T-helper 1 cell treated with Interleukin-12 subunit alpha and Interleukin-12 subunit beta and Interleukin-4 antibody, amounts not matched to agents 30 μg/mL and 1 μg/mL, for 36 hours (primary cell): ENCODE measurements around the gene POLL.
"Not testable (repeated sequence)": the region's sequence is repeated elsewhere in the genome, so short reads cannot be mapped to it uniquely, and the experiment has no call there.

ENCODE experiments used
- H3K27ac Mint-ChIP-seq: one replicate; pipeline ENCODE4 v1.8.0; 2021; ENCODE audit warnings: mild to moderate bottlenecking, mixed read lengths
- H3K27me3 Mint-ChIP-seq: one replicate; pipeline ENCODE4 v1.8.0; 2021; ENCODE audit warnings: low read depth, mixed read lengths
- H3K36me3 Mint-ChIP-seq: one replicate; pipeline ENCODE4 v1.8.0; 2021; ENCODE audit warnings: low read depth, mixed read lengths
- H3K4me1 Mint-ChIP-seq: one replicate; pipeline ENCODE4 v1.8.0; 2021; ENCODE audit warnings: low read depth, mixed read lengths
- H3K4me3 Mint-ChIP-seq: one replicate; pipeline ENCODE4 v1.8.0; 2021; ENCODE audit warnings: mild to moderate bottlenecking, moderate library complexity, mixed read lengths
- H3K9me3 Mint-ChIP-seq: one replicate; pipeline ENCODE4 v1.8.0; 2021; ENCODE audit warnings: mixed read lengths

The POLL gene

DNA sequence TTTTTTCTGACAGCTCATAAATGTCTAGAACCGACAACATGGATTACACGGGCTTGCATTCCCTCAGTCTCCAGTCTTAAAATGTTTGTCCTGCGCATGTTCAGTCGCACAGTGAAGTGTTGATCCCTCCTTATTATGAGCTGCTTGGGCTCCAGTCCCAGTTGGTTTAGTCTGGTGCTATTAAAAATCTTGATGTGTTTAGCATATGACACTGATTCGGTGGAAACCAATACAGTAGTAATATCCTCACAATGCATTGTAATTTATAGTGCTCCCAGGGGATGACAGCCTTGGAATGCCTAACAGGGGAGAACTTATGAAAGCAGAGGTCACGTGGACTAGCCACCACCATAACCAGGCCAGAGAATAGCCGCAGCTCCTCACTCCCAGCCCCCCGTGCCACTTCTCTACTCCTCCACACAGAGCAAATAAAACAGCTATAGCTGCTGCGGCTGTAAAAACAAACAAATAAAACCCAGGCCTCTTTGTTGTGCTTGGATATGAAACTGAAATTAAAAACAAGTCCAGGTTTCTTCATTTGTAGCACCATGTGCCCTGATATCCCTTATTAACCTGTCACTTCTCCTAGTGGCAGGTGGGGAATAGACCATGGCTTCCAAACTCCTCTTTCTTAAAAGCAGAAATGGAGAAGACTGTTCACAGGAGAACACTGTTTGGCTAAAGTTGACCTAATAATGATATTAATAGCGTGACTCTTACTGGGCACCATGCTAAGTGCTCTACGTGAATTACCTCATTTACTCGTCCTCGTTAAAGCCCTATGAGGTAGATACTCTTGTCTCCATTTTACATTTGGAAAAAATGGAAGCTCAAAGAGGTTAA, 7.8 kb upstream of the POLL start:
- Mint-ChIP-seq H3K4me3 (no peak overlapping the region), H3K27me3 (peaks cover 4% of the 10 kb centered on the region), H3K4me1 (no peaks in the 10 kb centered on the region), H3K9me3 (no peaks in the 10 kb centered on the region), H3K36me3 (no peaks in the 10 kb centered on the region), H3K27ac (no peak overlapping the region)

DNA sequence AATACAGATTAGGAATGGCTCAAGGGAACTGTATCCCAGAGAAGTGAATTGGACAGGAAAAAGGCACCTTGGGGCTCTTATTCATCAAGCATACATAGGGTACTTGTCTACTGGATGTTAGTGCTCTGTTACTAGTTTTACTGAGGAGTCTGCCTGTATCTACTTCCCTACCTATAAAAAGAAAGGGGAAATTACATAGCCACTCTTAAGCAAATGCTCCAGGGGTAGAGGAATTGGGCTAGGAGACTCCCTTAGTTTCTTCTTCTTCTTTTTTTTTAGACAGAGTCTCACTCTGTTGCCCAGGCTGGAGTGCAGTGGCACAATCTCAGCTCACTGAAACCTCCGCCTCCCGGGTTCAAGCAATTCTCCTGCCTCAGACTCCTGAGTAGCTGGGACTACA, 5.3 kb upstream of the POLL start:
- not testable (repeated sequence) for H3K4me3 Mint-ChIP-seq, H3K4me1 Mint-ChIP-seq, H3K27ac Mint-ChIP-seq, H3K27me3 Mint-ChIP-seq, H3K9me3 Mint-ChIP-seq, H3K36me3 Mint-ChIP-seq

DNA sequence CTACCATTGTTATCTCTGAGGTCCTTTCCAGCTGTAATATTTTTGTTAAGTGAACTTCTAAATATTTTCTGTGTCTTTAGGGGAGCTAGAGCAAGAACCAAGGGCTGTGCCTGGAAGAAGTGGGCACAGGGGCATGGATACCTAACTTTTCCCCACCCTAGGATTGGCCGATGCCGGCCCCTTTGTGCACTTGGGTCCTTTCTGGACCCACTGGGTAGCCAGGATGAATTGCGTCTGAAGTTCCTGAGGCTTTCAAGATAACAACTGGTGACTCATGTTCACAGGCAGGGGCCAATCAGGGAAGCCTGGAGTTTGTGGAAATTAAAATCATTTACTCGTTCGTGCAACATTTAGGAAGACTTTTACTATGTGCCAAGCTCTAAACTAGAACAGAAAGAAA, 822 bp upstream of the POLL start:
- H3K4me3 Mint-ChIP-seq, result peak overlapping the region; percentile 93
- H3K27me3 Mint-ChIP-seq, result no peaks in the 10 kb centered on the region
- peaks cover 8% of the 10 kb centered on the region for H3K36me3 Mint-ChIP-seq
- peaks cover 18% of the 10 kb centered on the region for H3K4me1 Mint-ChIP-seq
- no peak overlapping the region for H3K27ac Mint-ChIP-seq
- H3K9me3 Mint-ChIP-seq, result no peaks in the 10 kb centered on the region

DNA sequence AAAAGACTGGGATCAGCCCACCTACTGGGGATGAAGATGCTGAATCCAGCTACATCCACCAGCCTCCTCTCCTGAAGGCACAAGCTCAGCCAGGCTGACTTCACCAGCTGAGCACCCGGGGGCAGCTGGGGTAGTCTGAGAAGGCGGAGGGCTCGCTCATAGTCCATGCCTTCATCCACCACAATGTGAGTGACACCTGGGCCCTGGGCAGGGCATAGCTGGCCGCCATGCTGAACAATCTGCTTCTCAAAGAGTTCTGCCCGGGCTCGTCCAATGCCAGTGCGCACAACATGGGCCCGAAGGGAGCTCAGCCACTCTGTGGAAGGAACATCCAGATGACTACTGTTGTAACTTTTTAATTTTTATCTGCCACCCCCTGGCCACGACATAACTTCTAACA, 2.2 kb downstream of the POLL start:
- Mint-ChIP-seq H3K4me3 (no peak overlapping the region), H3K4me1 (peaks cover 18% of the 10 kb centered on the region), H3K9me3 (no peaks in the 10 kb centered on the region), H3K27ac (no peak overlapping the region), H3K27me3 (no peaks in the 10 kb centered on the region), H3K36me3 (peaks cover 12% of the 10 kb centered on the region)

DNA sequence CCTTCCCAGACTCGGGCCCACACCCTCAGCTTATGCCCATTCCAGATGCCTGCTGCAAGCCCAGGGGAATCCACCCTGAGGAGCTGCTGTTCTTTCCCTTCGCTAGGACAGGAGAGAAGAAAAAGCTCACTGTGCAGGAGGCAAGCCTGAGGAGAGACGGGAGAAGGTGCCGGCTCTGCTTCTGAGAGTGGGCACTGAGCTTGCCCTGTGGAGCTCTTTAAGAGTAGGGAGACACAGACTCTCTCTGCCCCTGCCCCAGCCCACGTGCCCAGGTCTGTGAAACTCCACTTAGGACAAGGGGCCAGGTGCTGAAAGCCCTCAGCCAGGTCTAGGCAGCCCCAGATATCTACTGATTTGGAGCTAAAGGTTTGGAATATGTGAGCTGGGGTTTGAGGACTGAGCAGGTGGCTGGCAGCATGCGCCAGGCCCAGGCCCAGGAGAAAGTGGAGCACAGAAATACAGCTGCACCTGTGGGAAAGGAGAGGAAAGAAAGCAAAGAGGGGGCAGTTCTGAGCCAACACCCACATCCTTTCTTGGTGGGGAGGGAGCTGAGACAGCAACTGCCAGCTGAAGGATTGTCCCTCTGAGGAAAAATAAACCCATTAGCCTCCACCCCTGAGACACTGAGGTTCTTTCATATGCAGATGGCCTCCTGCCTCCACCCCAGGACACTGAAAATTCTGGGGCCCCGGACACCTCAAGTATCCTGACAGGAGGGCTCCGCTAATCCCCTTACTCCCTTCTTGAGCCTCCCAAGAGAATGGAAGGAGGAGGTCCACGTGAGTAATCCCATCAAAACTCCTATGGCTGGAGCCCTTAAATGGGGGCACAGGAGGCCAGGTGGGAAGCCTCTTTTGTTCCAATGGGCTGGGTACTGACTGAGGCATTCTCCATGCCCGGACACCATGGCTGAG, 7.3 kb downstream of the POLL start:
- Mint-ChIP-seq H3K4me1 (no peaks in the 10 kb centered on the region), H3K27ac (no peak overlapping the region), H3K27me3 (no peaks in the 10 kb centered on the region), H3K9me3 (no peaks in the 10 kb centered on the region), H3K36me3 (peaks cover 12% of the 10 kb centered on the region), H3K4me3 (no peak overlapping the region)

DNA sequence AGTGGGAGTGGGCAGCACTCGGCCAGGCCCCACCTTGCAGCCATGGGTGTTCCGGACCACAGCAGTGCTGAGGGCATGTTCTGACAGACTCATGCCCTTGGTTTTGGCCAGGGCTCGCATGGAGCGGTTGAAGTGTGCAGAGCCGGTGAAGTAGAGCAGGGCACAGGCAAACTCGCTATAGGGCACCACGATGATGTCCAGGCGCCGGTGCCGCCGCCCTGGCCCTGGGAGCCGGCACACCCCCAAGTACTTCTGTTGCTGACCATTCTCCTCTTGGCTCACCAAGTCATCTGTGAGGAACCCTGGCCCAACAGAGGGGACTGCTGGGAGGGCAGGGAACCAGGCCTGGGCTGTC, 8.6 kb downstream of the POLL start:
- Mint-ChIP-seq H3K36me3 (peaks cover 7% of the 10 kb centered on the region), H3K9me3 (no peaks in the 10 kb centered on the region), H3K27ac (no peak overlapping the region), H3K4me3 (no peak overlapping the region), H3K27me3 (no peaks in the 10 kb centered on the region), H3K4me1 (no peaks in the 10 kb centered on the region)

DNA sequence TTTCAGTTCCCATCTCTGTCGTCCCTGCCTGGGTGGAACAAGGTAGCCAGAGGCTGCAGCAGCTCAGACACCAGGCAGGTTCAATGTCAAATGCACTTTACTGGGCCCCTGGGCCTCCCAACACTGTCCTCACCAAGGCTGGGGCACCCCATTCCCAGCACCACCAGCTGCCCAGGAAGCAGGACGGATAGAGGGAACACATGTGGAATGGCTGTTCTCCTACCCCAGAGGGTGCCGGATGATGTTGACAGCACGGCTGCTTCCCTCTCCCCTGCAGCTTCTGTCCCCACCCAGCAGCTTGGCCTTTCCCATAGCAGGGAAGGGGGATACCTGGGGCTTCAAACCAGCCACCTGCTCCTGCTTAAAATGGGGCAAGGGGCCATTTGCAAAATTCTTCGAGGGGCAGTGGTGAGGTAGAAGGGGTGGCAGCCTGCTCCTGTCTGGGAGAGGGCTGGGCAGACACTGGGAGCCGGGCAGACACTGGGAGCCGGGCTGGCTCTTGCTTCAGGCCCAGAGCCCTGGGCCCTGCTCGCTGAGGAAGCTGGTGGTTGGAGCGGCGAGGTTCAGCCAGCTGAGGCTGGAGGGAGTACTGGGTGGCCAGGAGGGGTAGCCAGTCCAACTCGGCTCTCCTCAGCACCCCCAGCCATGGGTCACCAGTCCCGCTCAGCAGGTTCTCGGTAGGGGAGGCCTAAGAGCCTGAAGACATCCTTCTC, 9.1 kb downstream of the POLL start:
- H3K27ac Mint-ChIP-seq, result no peak overlapping the region
- no peaks in the 10 kb centered on the region for H3K4me1 Mint-ChIP-seq
- H3K36me3 Mint-ChIP-seq, result peaks cover 4% of the 10 kb centered on the region
- no peaks in the 10 kb centered on the region for H3K9me3 Mint-ChIP-seq
- no peaks in the 10 kb centered on the region for H3K27me3 Mint-ChIP-seq
- no peak overlapping the region for H3K4me3 Mint-ChIP-seq

DNA sequence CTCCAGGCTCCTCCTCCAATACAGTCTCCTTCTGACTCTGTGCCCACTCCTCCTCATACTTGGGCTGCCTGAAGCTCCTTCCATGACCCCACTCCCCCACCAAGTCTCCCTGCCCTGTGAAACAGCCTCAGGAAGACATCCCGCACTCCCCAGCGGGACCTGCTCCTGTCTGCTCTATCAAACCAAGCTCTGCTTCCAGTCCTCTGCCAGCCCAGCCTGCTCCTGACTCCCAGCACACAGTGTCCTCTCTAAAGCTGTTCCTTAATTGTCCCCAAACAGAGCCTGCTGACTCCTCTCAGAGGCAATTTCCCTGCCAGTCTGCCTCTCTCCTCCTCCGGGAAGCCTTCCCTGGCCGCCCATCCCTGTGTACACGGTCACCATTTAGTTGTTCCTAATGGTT, 9.9 kb downstream of the POLL start:
- H3K4me1 Mint-ChIP-seq, result no peaks in the 10 kb centered on the region
- H3K9me3 Mint-ChIP-seq, result no peaks in the 10 kb centered on the region
- peak overlapping the region; percentile 0 for H3K27ac Mint-ChIP-seq
- H3K27me3 Mint-ChIP-seq, result no peaks in the 10 kb centered on the region
- H3K4me3 Mint-ChIP-seq, result no peak overlapping the region
- H3K36me3 Mint-ChIP-seq, result peaks cover 4% of the 10 kb centered on the region

DNA sequence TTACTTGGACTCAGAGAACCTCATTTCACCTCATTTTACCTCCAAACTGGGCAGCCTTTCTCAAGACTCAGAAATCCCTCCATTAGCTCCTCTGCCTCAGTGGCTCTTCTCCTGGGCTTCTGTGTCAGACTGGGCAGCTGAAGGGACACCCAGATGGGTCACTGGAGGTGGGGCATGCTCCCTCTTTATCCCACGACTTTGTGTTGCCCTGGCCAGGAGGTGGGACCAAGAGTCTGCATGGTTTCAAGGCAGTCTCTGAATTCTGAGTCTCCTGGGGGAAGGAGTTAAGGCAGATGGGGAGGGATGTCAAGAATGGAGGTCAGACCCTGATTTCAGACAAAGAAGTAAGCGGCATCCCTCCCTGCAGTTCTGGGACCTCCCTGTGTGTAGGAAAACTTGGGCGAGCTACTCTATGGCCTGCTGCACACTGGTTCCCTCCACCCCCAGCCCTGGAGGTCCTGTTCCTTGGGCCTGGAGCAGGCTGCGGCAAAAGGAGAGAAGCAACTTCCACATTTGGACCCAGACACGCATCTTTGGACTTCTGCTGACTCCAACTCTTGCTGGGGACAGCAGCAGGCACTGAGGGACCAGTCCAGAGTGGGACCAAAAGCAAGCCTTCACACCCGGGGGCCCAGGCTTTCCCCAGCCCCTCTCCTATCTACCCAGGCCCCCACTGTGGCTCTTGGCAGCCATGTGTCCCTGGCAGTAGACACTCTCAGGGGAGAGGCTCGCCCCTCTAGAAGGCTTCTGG, 10.8 kb downstream of the POLL start:
- Mint-ChIP-seq H3K27me3 (no peaks in the 10 kb centered on the region), H3K27ac (no peak overlapping the region), H3K4me1 (no peaks in the 10 kb centered on the region), H3K9me3 (no peaks in the 10 kb centered on the region), H3K4me3 (no peak overlapping the region), H3K36me3 (peaks cover under 1% of the 10 kb centered on the region)

DNA sequence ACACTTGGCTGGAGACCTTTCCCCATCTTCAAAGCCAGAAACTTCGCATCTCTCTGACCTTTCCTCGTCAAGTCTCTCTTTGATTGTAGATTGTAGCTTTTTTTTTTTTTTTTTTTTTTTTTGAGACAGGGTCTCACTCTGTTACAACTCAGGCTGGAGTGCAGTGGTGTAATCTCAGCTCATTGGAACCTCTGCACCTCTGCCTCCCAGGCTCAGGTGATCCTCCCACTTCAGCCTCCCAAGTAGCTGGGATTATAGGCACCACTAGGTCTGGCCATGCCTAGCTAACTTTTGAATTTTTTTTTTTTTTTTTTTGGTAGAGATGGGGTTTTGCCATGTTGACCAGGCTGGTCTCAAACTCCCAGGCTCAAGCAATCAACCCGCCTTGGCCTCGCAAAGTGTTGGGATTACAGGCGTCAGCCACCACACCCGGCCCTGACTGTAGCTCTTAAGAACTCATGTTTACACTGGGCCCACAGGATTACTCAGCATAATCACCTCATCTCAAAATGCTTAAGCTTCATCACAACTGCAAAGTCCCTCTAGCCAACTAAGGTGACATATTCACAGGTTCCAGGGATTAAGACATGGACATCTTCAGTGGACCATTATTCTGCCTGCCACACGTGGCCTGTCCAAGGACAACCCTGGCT, 11.7 kb downstream of the POLL start:
- H3K4me3 Mint-ChIP-seq, result no peak overlapping the region
- H3K9me3 Mint-ChIP-seq, result no peaks in the 10 kb centered on the region
- H3K27ac Mint-ChIP-seq, result no peak overlapping the region
- H3K36me3 Mint-ChIP-seq, result no peaks in the 10 kb centered on the region
- no peaks in the 10 kb centered on the region for H3K4me1 Mint-ChIP-seq
- H3K27me3 Mint-ChIP-seq, result no peaks in the 10 kb centered on the region

DNA sequence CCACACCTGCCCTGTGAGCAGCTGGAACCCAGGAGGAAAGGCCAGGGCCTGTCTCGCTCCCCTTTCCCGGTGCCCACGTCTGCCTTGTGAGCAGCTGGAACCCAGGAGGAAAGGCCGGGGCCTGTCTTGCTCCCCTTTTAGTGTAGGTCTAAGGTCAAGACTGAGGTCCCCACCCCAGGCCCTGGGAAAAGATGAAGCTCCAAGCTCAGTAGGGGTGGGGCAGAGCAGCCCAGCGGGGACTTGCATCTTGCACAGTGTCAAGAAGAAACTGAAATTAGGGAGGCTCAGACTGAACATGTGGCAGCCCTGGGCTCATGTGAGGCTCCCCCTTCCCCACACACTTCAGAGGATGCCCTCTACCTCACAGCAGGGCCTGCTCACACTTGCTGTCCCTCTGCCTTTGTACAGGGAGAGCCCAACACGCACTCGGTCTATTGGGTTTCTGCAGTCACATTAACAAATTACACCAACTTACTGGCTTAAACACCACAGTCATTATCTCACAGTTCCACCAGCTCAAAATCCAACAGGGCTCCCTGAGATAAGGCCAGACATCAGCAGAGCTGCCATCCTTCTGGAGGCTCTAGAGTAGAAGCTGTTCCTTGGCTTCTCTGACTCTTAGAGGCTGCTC, 12.4 kb downstream of the POLL start:
- no peak overlapping the region for H3K27ac Mint-ChIP-seq
- H3K4me1 Mint-ChIP-seq, result peaks cover 2% of the 10 kb centered on the region
- H3K4me3 Mint-ChIP-seq, result no peak overlapping the region
- H3K27me3 Mint-ChIP-seq, result no peaks in the 10 kb centered on the region
- H3K36me3 Mint-ChIP-seq, result no peaks in the 10 kb centered on the region
- no peaks in the 10 kb centered on the region for H3K9me3 Mint-ChIP-seq

DNA sequence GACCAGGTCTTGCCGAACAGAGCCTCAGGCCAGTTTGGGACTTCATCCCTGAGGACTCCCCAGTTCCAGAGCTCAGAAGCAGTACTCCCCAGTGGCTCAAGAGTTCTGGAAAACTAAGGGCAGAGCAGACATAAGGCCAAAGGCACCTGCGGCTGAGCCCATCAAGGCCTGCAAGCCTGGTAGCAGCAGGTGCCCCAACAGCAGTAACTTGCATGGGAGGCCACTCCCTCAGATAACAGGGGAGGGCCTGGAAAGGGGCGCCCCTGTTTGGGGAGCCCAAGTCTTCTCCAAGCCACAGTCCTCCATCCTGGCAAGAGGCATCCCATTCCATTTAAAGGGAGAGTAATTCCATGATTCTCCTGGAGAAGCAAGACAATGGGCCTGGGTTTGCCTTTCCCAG, 13.0 kb downstream of the POLL start:
- H3K9me3 Mint-ChIP-seq, result no peaks in the 10 kb centered on the region
- no peaks in the 10 kb centered on the region for H3K27me3 Mint-ChIP-seq
- H3K27ac Mint-ChIP-seq, result no peak overlapping the region
- H3K36me3 Mint-ChIP-seq, result no peaks in the 10 kb centered on the region
- H3K4me3 Mint-ChIP-seq, result no peak overlapping the region
- peaks cover 2% of the 10 kb centered on the region for H3K4me1 Mint-ChIP-seq

DNA sequence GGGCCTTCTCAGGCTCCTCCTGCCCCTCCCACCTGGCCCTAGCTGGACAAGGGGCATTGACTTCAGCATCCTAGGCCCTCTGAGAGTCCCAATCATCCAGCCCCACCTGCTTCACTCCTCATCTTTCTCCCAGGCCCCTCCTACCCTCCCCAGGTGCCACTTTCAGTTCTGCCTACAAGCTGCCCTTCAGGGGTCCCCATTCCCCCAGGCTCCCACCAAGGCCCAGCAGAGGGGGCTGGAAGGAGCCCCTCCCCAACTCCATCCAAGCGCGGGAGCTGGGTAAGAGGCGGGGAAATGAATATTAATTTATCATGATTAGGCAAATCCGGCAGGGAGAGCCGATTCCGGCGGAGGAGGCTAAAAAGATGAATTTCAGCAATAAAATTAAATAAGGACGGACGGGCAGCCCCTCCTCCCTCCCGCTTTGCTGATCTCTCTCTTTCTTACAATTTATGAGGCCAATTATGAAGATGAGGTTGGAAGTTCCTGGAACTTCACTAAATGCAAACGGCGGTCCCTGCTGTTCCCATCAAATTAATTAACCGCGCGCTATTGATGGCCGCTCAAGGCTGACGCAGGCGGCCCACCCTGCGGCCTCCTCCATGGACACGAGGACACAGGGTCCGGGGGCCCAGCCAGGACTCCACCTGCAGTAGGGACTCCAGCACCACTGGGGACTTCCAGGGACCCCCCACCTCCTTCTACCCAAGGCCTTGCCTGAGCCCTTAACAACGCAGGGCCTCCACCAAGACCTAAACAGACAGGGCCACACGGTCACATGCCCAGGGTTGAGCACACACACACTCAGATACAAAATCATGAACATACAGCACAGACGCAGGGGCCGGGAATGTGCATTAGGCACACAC, 13.9 kb downstream of the POLL start:
- peaks cover 9% of the 10 kb centered on the region for H3K27me3 Mint-ChIP-seq
- no peak overlapping the region for H3K27ac Mint-ChIP-seq
- H3K4me1 Mint-ChIP-seq, result peaks cover 7% of the 10 kb centered on the region
- H3K9me3 Mint-ChIP-seq, result no peaks in the 10 kb centered on the region
- H3K36me3 Mint-ChIP-seq, result no peaks in the 10 kb centered on the region
- H3K4me3 Mint-ChIP-seq, result no peak overlapping the region
